Ishikawa (cell line): ENCODE results near the gene TMEM63A.
A peak's percentile ranks its signal among the peaks of the same experiment; 100 is the strongest.

Experiments
- CEBPB ChIP-seq: IDR thresholded peaks from 2 replicates; pipeline ENCODE4 v1.6.1; 2012
- CREB1 ChIP-seq: IDR thresholded peaks from 2 replicates; pipeline ENCODE4 v1.6.1; 2012; ENCODE audit warnings: low read depth
- EGR1 ChIP-seq: IDR thresholded peaks from 2 replicates; pipeline ENCODE4 v1.6.1; 2012
- EP300 ChIP-seq: IDR thresholded peaks from 2 replicates; pipeline ENCODE4 v1.6.1; 2012; ENCODE audit warnings: borderline replicate concordance
- FOXM1 ChIP-seq: IDR thresholded peaks from 2 replicates; pipeline ENCODE4 v1.6.1; 2012; ENCODE audit warnings: low read depth, borderline replicate concordance
- MAX ChIP-seq: IDR thresholded peaks from 2 replicates; pipeline ENCODE4 v1.6.1; 2012
- NFIC ChIP-seq: IDR thresholded peaks from 2 replicates; pipeline ENCODE4 v1.6.1; 2012
- RAD21 ChIP-seq: IDR thresholded peaks from 2 replicates; pipeline ENCODE4 v1.6.1; 2012; ENCODE audit warnings: low read depth
- REST ChIP-seq: IDR thresholded peaks from 2 replicates; pipeline ENCODE4 v1.6.1; 2012; ENCODE audit warnings: low read depth, mild to moderate bottlenecking
- TAF1 ChIP-seq: IDR thresholded peaks from 2 replicates; pipeline ENCODE4 v1.6.1; 2012; ENCODE audit warnings: low read depth, mild to moderate bottlenecking
- TCF12 ChIP-seq: IDR thresholded peaks from 2 replicates; pipeline ENCODE4 v1.6.1; 2012; ENCODE audit warnings: low read depth
- TEAD4 ChIP-seq: IDR thresholded peaks from 2 replicates; pipeline ENCODE4 v1.6.1; 2012
- YY1 ChIP-seq: IDR thresholded peaks from 2 replicates; pipeline ENCODE4 v1.6.1; 2012; ENCODE audit warnings: low read depth
- ZBTB7A ChIP-seq: IDR thresholded peaks from 2 replicates; pipeline ENCODE4 v1.6.1; 2012; ENCODE audit warnings: low read depth
- TF ChIP-seq, protein P1 (sequence below): IDR thresholded peaks from 2 replicates; pipeline ENCODE4 v1.6.1; 2012

Gene TMEM63A

GRCh38 chr1:225882694-225883615, 775 bp upstream of the TMEM63A start:
- no peak for TF ChIP-seq REST
- TF ChIP-seq TAF1 = no peak; the same call in 1 of the 2 replicates
- TF ChIP-seq TEAD4 = no peak; the same call in 1 of the 2 replicates
- no peak for TF ChIP-seq FOXM1
- peak; percentile 40; the same call in 1 of the 2 replicates for TF ChIP-seq YY1
- TF ChIP-seq CEBPB = no peak
- TF ChIP-seq, protein P1, sequence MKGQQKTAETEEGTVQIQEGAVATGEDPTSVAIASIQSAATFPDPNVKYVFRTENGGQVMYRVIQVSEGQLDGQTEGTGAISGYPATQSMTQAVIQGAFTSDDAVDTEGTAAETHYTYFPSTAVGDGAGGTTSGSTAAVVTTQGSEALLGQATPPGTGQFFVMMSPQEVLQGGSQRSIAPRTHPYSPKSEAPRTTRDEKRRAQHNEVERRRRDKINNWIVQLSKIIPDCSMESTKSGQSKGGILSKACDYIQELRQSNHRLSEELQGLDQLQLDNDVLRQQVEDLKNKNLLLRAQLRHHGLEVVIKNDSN = no peak
- no peak for TF ChIP-seq ZBTB7A
- no peak for TF ChIP-seq CREB1
- peak; percentile 42 for TF ChIP-seq MAX
- no peak for TF ChIP-seq RAD21
- peak; percentile 46; the same call in 1 of the 2 replicates for TF ChIP-seq NFIC
- TF ChIP-seq EP300 = peak; percentile 24; the same call in 1 of the 2 replicates
- TF ChIP-seq EGR1 = no peak
- no peak for TF ChIP-seq TCF12

DNA sequence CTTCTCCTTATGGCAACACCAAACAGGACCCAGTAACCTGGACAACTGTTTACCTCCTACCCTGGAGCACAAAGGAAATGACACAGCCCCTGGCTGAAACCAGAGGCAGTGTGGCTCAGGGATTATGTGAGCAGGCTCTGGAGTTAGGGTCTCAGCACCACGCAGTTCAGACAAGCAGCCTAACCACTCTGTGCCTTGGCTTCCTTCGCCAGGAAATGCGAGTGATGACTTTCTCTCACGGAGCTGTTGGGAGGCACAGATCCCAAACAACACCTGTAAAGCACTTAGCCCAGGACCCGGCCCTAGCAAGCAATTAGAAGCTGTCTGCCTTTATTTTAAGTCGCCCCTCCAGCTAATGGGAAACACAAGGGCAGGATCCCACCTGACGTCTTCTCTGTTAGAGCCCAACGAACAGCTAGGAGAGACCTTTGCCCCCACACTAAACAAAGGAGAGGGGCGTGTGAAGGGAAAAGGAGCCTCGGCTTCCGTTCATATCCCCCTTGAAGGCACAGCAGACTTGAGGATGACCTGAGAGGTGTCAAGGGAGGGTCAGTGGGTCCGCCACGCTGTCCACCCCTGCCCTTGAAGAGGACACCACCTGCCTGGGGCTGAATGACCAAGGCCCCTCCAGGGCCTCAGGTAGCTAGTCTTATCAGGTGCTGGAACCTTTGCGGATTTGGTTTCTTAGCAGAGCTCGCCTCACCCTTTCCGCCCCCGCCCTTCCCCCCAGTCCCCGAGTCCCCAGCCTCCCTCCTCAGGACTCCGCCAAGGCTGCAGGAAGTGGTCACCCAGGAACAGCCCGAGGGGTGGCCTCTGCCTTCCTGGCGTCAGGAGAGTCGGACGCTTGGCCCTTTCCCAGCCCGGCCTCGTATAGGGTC, 860 bp downstream of the TMEM63A start:
- TF ChIP-seq REST (no peak), TEAD4 (no peak)

GRCh38 chr1:225880636-225881035, 1.5 kb downstream of the TMEM63A start:
- TF ChIP-seq EGR1 = no peak
- no peak for TF ChIP-seq CEBPB
- TF ChIP-seq ZBTB7A = no peak
- no peak for TF ChIP-seq TAF1
- TF ChIP-seq RAD21 = no peak
- no peak for TF ChIP-seq MAX
- TF ChIP-seq CREB1 = no peak
- no peak for TF ChIP-seq TCF12
- TF ChIP-seq YY1 = no peak
- TF ChIP-seq, protein P1 = no peak
- no peak for TF ChIP-seq TEAD4
- no peak for TF ChIP-seq FOXM1
- no peak for TF ChIP-seq NFIC
- no peak for TF ChIP-seq REST
- no peak for TF ChIP-seq EP300
